Measurements from ENCODE around the gene HOXB13. TPM values are rescaled to one million over a fixed set of nuclear protein-coding genes. Genes with fewer than 3 reads are reported as not detected.
A peak's percentile ranks its signal among the peaks of the same experiment; 100 is the strongest.

Gene HOXB13
- total RNA-seq, 1 experiment from 2014 or later, result not detected

GRCh38 chr17:48720266-48721008, 8.1 kb downstream of the HOXB13 start:
- Histone ChIP-seq H2BK12ac (ENCODE audit: insufficient read length, low read depth, low read length) (no peak overlapping the region), H4K20me1 (ENCODE audit: control insufficient read depth, insufficient read depth, insufficient read length) (no peaks in the 10 kb centered on the region), H2AFZ (ENCODE audit: low read length) (no peak overlapping the region), H3K56ac (ENCODE audit: insufficient read length, low read depth, low read length) (no peak overlapping the region), H3K27me3 (ENCODE audit: insufficient read depth, low read length) (peaks cover 87% of the 10 kb centered on the region), H3K23ac (ENCODE audit: insufficient read length, low read depth, low read length) (no peak overlapping the region), H3K18ac (ENCODE audit: insufficient read length, low read depth, low read length) (no peak overlapping the region), H2BK5ac (ENCODE audit: insufficient read length, low read length) (no peak overlapping the region), H2BK15ac (ENCODE audit: low read depth, low read length) (no peak overlapping the region), H2BK120ac (ENCODE audit: low read depth, low read length, poor library complexity, severe bottlenecking) (no peak overlapping the region), H3K4me2 (ENCODE audit: insufficient read depth, insufficient read length, low read length) (peak overlapping the region; percentile 49), H2AK5ac (ENCODE audit: insufficient read length, low read length) (no peak overlapping the region), H3K27ac (ENCODE audit: insufficient read length, low read depth, low read length) (no peak overlapping the region), H4K5ac (ENCODE audit: insufficient read length, low read depth, low read length) (no peak overlapping the region), H3K79me2 (ENCODE audit: insufficient read depth, low read length) (no peaks in the 10 kb centered on the region), H3K79me1 (ENCODE audit: insufficient read depth, low read depth, low read length, poor library complexity, severe bottlenecking) (no peaks in the 10 kb centered on the region), H3K23me2 (ENCODE audit: insufficient read length, low read depth, low read length, poor library complexity, severe bottlenecking) (peaks cover 12% of the 10 kb centered on the region), H3K4ac (ENCODE audit: low read depth, low read length) (no peak overlapping the region), H4K8ac (replicated peaks; ENCODE audit: insufficient read length, low read depth, low read length) (no peak overlapping the region), H3K9ac (ENCODE audit: extremely low read depth, insufficient read length, low read length) (no peak overlapping the region), H3K9me3 (ENCODE audit: control insufficient read depth, low read depth, low read length) (no peaks in the 10 kb centered on the region), H4K91ac (ENCODE audit: insufficient read length, low read depth, low read length) (no peak overlapping the region), H3K4me1 (ENCODE audit: insufficient read depth, low read length) (peaks cover 2% of the 10 kb centered on the region; the same call in 1 of the 2 replicates), H2BK20ac (ENCODE audit: low read depth, low read length, poor library complexity, severe bottlenecking) (no peak overlapping the region), H3T11ph (ENCODE audit: low read length) (no peak overlapping the region), H3K14ac (ENCODE audit: insufficient read depth, low read length) (no peak overlapping the region)
- Mint-ChIP-seq H3K27ac (no peak overlapping the region), H3K4me3 (peak overlapping the region in 1 of 2 experiments; percentile 47; a peak in 2 of 5 replicates), H3K36me3 (ENCODE audit: insufficient read depth in 1 of 3, low read depth in 3 of 3) (no peaks in the 10 kb centered on the region), H3K27me3 (ENCODE audit: low read depth) (peaks cover 100% of the 10 kb centered on the region), H3K4me1 (peaks cover 40 to 53% of the 10 kb centered on the region in 2 experiments), H3K9me3 (peaks cover 0 to 11% of the 10 kb centered on the region in 2 experiments; a peak in 2 of 5 replicates)
- TF ChIP-seq CTCF (conservative IDR thresholded peaks at IDR 0.05), result no peak
- no peak for DNase-seq
- no CpG with 5 or more reads among the region's 11 CpGs for WGBS (ENCODE audit: extremely low coverage, insufficient read length, low lambda C conversion rate)
